GM12873 (cell line): ENCODE data around the gene C6orf118.

Experiments
- TF ChIP-seq, protein P1 (sequence below): IDR thresholded peaks from 2 replicates; pipeline ENCODE4 v1.5.1; 2012; ENCODE audit warnings: low read depth, mild to moderate bottlenecking, moderate library complexity, low read length, control low read depth; ENCODE audit not compliant: insufficient read depth; ENCODE audit errors: missing control alignments

Gene C6orf118

DNA sequence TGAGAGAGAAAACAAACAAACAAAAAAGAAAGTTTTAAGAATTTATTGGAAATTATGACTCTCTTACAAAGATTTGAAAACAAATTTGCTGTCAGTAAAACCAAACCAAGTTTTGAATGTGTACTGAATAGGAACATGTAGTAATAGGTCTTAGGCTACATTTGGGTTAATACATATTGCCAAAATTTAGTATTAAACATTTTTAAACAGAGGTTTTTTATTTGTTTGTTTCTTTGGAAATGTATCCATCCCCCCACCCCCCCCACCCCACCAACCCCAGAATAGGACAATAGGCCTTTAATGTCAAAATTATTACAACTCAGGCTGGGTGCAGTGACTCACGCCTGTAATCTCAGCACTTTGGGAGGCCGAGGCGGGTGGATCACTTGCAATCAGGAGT, 2.5 kb downstream of the C6orf118 start:
- TF ChIP-seq, protein P1, sequence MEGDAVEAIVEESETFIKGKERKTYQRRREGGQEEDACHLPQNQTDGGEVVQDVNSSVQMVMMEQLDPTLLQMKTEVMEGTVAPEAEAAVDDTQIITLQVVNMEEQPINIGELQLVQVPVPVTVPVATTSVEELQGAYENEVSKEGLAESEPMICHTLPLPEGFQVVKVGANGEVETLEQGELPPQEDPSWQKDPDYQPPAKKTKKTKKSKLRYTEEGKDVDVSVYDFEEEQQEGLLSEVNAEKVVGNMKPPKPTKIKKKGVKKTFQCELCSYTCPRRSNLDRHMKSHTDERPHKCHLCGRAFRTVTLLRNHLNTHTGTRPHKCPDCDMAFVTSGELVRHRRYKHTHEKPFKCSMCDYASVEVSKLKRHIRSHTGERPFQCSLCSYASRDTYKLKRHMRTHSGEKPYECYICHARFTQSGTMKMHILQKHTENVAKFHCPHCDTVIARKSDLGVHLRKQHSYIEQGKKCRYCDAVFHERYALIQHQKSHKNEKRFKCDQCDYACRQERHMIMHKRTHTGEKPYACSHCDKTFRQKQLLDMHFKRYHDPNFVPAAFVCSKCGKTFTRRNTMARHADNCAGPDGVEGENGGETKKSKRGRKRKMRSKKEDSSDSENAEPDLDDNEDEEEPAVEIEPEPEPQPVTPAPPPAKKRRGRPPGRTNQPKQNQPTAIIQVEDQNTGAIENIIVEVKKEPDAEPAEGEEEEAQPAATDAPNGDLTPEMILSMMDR: no peak

DNA sequence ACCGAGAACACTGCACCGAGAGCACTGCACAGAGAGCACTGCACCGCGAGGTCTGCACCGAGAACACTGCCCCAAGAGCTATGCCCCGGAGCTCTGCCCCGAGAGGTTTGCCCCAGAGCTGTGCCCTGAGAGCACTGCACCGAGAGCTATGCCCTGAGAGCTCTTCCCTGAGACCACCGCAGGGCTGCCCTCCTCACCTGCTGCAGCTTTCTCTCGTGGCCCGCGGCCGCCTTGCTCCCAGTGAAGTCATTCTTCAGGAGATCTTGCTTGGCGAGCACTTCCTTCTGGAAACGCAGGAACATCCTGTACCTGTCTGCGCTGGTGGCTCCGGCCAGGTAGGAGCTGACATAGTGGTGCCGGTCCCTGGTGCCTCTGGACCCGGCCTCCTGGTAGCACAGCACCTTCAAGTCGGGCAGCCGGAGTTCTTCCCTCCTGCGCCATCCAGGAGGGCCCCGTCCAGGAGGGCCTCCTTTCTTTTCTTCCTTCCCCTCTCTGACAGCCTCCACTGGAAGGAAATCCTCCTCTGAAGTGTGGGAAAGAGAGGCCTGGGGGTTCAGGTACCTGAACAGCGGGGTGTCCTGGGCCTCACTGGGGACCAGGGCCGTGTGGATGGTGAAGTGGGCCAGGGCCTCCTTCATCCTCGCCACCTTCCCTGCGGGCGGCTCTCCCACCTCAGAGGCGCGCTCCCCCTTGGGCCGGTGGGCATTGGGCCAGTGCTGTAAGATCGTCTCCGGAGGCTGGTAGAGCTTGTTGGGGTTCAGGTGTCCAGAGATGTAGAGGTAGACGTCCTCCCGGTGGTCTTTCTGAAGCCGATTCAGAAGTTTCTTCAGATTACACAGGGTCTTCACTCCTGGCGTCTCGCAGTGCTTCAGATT, 7.8 kb downstream of the C6orf118 start:
- TF ChIP-seq, protein P1: no peak

DNA sequence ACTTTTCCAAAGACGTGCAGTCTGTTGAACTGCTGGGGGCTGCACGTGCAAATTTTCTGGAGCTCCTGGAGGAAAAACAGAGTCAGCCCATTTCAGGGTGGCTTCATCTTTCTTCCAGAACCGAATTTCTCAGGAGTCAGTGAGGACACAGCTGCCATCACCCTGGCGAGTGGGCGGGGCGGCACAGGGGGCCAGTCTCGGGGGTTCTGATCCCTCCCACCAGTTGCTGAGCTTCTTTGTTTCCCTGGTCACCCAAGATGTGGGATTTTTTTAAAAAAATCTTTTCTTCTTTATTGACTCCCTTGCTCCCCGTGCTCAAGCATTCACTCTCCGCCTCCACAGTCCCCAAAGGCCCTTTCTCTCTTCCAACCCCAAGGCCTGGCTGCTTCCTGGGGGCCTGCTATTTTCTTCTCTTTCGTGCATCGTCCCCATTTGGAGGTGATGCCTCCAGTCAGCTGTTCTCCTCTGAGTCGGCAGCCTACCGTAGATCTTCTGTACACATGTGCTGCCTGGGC, 8.9 kb downstream of the C6orf118 start:
- TF ChIP-seq, protein P1: no peak

DNA sequence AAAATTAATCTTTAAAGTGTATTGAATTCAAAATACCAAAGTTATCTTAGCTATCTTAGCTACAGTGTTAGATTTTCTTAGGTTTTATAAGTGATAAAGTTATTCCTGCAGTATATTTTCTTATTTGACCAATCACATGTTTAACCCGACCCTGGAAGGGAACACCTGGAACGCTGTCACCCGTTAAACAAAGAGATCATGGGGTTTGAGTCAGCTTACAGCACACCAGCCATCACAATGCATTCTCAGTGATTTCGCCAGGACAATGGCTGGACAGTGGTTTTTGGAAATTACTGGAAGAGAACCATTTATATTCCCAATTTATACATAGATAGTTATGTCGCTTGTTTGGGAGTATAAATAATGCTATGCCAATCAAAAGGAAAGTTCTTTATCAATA, 10.5 kb downstream of the C6orf118 start:
- TF ChIP-seq, protein P1: no peak

GRCh38 chr6:165298402-165298801, 11.0 kb downstream of the C6orf118 start:
- TF ChIP-seq, protein P1: no peak

DNA sequence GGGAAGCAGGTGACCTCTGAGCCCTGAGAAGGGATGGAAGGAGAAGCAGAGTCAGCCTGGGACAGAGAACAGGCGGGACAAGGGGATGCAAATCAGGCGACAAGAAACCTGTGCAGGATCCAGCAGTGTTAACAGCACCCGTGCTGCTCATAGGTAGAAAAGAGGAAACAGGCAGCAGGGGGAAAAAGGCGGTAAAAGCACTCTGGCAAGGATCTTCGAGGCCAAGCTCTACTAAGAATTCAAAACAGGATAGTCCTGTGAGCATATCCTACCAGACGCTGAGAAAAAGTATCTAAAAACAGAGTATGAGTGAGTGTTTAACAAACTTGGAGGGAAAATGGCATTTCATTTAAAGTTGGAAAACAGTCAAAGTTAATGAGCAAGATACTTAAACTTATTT, 16.7 kb downstream of the C6orf118 start:
- TF ChIP-seq, protein P1: no peak

DNA sequence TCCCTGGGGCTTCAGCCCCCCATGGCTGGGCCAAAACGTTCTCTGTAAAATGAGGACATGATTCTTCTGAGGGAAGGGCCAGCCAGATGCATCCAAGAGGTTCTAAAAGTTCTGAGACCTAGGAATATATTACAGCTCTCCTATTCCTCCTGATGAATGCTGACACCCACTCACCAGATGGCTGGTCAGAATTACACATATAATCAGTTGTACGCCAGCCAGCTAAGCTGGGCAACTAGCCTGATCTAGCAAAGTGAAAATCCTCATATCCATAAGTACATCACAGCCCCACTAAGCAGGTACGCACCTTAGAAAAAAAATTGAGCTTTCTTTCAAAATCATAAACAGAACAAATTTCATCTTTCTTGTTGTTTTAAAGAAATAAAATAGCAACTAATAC, 34.8 kb downstream of the C6orf118 start:
- TF ChIP-seq, protein P1: no peak
